Activated B cell treated with CpG ODN at 0.5 μM for 24 hours (primary cell): ENCODE data around the gene CADM4. TPM values are rescaled to one million over a fixed set of nuclear protein-coding genes. Genes with fewer than 3 reads are reported as not detected.
A peak's percentile ranks its signal among the peaks of the same experiment; 100 is the strongest.
"Not testable (repeated sequence)": the region's sequence is repeated elsewhere in the genome, so short reads cannot be mapped to it uniquely, and the experiment has no call there.

Experiments used
- ATAC-seq: fragments of 200-7000 bp; cut with Tn5 transposase; one replicate; pipeline ENCODE4 v1.10.0; 2021; ENCODE audit warnings: low read depth, mild to moderate bottlenecking, moderate library complexity
- CTCF ChIA-PET: fragments of 350-600 bp; sonication (Branson Sonifier 250); formaldehyde crosslinking; loops from one replicate; lab custom pipeline; 2021; ENCODE audit warnings: antibody characterized with exemption; lab: Charles Lee
- POLR2A ChIA-PET: fragments of 350-600 bp; sonication (Branson Sonifier 250); formaldehyde crosslinking; loops from one replicate; lab custom pipeline; 2021; ENCODE audit warnings: antibody characterized with exemption; lab: Charles Lee
- DNase-seq: peaks from one replicate; pipeline ENCODE4 v3.0.0; 2022
- H3K27ac Mint-ChIP-seq: one replicate; pipeline ENCODE4 v1.8.0; 2020; ENCODE audit warnings: mixed read lengths
- H3K27me3 Mint-ChIP-seq: one replicate; pipeline ENCODE4 v1.8.0; 2021; ENCODE audit warnings: mixed read lengths
- H3K36me3 Mint-ChIP-seq: one replicate; pipeline ENCODE4 v1.8.0; 2021; ENCODE audit warnings: low read depth, mixed read lengths
- H3K4me1 Mint-ChIP-seq: one replicate; pipeline ENCODE4 v1.8.0; 2021; ENCODE audit warnings: mixed read lengths
- H3K4me3 Mint-ChIP-seq: one replicate; pipeline ENCODE4 v1.8.0; 2020; ENCODE audit warnings: mild to moderate bottlenecking, mixed read lengths
- H3K9me3 Mint-ChIP-seq: one replicate; pipeline ENCODE4 v1.8.0; 2020; ENCODE audit warnings: mixed read lengths
- intact Hi-C: fragments of 100-400 bp; cut with micrococcal nuclease; formaldehyde crosslinking; loops from one replicate; pipeline ENCODE4 v1.15.1; 2024
- total RNA-seq: library from RNA; stranded (reverse); gene quantifications from 2 replicates; pipeline ENCODE4 v1.2.3, GENCODE V29; 2022
- TF ChIP-seq, protein P1 (sequence below): fragments of 200-600 bp; IDR thresholded peaks from one replicate; pipeline ENCODE4 v1.8.0; 2022; ENCODE audit warnings: antibody characterized with exemption, mild to moderate bottlenecking

CADM4 gene
- total RNA-seq, 1 donor from 2014 or later: not detected

DNA sequence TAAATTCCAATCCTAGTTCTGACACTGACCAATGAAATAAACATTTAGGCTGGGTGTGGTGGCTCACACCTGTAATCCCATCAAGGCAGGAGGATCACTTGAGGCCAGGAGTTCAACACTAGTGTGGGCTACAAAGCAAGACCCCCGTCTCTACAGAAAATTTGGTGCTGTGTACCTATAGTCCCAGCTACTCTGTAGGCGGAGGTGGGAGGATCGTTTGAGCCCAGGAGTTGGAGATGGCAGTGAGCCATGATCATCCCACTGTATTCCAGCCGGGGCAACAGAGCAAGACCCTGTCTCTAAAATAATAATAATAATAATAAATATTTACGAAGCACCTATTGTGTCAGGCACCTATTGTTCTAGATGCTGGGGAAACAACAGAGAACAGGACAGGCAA, 50.4 kb downstream of the CADM4 start:
- TF ChIP-seq, protein P1, sequence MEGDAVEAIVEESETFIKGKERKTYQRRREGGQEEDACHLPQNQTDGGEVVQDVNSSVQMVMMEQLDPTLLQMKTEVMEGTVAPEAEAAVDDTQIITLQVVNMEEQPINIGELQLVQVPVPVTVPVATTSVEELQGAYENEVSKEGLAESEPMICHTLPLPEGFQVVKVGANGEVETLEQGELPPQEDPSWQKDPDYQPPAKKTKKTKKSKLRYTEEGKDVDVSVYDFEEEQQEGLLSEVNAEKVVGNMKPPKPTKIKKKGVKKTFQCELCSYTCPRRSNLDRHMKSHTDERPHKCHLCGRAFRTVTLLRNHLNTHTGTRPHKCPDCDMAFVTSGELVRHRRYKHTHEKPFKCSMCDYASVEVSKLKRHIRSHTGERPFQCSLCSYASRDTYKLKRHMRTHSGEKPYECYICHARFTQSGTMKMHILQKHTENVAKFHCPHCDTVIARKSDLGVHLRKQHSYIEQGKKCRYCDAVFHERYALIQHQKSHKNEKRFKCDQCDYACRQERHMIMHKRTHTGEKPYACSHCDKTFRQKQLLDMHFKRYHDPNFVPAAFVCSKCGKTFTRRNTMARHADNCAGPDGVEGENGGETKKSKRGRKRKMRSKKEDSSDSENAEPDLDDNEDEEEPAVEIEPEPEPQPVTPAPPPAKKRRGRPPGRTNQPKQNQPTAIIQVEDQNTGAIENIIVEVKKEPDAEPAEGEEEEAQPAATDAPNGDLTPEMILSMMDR: no peak
- H3K27ac Mint-ChIP-seq: peak overlapping the region; percentile 84
- DNase-seq (no peak), ATAC-seq (no peak)
- H3K4me1 Mint-ChIP-seq: peaks cover 50% of the 10 kb centered on the region
- no peak overlapping the region for H3K4me3 Mint-ChIP-seq
- H3K9me3 Mint-ChIP-seq: no peaks in the 10 kb centered on the region
- H3K36me3 Mint-ChIP-seq: peaks cover 26% of the 10 kb centered on the region
- no peaks in the 10 kb centered on the region for H3K27me3 Mint-ChIP-seq
- intact Hi-C loops: no loop called here
- CTCF ChIA-PET: interaction anchor here (0.6 to 1.4 kb wide), 3 partner anchors 9 to 36 kb away, joined by 3 to 4 read pairs (median 4); no protein-coding TSS in a partner anchor
- POLR2A ChIA-PET: interaction anchor here (0.5 to 1.1 kb wide), 2 partner anchors 85 to 1973 kb away, joined by 3 to 4 read pairs; no protein-coding TSS in a partner anchor

DNA sequence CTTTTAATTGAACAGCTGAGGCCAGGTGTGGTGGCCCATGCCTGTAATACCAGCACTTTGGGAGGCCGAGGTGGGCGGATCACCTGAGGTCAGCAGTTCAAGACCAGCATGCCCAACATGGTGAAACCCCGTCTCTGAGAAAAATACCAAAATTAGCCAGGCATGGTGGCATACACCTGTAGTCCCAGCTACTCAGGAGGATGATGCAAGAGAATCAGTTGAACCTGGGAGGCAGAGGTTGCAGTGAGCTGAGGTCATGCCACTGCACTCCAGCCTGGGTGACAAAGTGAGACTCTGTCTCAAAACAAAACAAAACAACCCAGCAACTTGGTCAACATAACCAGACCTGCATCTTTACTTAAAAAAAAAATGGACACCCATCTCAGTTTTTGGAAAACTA, 52.6 kb downstream of the CADM4 start:
- Mint-ChIP-seq H3K4me1 (peaks cover 61% of the 10 kb centered on the region), H3K36me3 (peaks cover 11% of the 10 kb centered on the region)
- ATAC-seq: not testable (repeated sequence)

DNA sequence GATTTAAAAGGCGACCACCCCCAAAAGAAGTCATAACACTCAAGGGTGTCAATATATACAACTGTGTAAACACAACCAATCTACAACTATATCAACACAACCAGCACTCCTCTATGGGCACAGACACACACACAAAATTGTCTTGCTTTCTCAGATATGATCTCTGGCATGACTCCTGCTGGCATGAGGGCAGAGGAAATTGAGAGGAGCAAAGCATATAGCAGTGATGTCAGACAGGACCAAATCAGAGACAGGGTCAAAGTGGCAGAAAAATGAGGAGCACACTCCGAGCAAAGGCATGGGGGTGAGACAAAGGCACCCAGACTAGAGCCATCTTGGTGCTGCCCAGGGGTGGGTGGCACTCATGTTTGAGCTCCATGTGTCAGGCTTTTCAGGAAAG, 53.3 kb downstream of the CADM4 start:
- intact Hi-C loops: no loop called here
- TF ChIP-seq, protein P1: no peak
- POLR2A ChIA-PET: no interaction called here
- peaks cover 10% of the 10 kb centered on the region for H3K36me3 Mint-ChIP-seq
- H3K9me3 Mint-ChIP-seq: no peaks in the 10 kb centered on the region
- no peaks in the 10 kb centered on the region for H3K27me3 Mint-ChIP-seq
- H3K4me3 Mint-ChIP-seq: no peak overlapping the region
- ATAC-seq (no peak), DNase-seq (no peak)
- H3K27ac Mint-ChIP-seq: no peak overlapping the region
- peaks cover 67% of the 10 kb centered on the region for H3K4me1 Mint-ChIP-seq
- CTCF ChIA-PET: no interaction called here

More for the DNA sequence above, 52.6 kb downstream of the CADM4 start:
- H3K9me3 Mint-ChIP-seq, H3K27me3 Mint-ChIP-seq, intact Hi-C loops, H3K4me3 Mint-ChIP-seq, POLR2A ChIA-PET, H3K27ac Mint-ChIP-seq, CTCF ChIA-PET, DNase-seq: not testable (repeated sequence)

DNA sequence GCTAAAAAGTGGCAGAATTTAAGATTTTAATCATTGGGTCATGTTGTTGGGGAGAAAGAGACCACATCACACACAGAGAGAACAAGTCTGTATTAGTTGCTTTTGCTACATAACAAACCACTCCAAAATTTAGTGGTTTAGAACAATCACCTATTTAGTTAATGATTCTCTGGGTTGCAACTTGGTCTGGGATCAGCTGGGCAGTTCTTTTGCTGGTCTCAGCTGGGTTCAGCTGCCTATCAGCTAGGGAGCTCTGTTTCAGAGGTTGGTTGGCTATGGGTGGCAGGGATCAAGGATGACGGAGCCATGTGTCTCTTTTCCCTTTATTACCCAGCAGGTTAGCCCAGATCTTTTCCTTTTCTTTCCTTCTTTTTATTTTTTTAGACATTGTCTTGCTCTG, 55.2 kb downstream of the CADM4 start:
- Mint-ChIP-seq H3K27ac (peak overlapping the region; percentile 79), H3K4me1 (peaks cover 61% of the 10 kb centered on the region), H3K9me3 (no peaks in the 10 kb centered on the region), H3K27me3 (no peaks in the 10 kb centered on the region), H3K36me3 (peaks cover 2% of the 10 kb centered on the region), H3K4me3 (peak overlapping the region; percentile 9)
- CTCF ChIA-PET: interaction anchor here (0.9 to 2.2 kb wide), 3 partner anchors 10 to 65 kb away, joined by 3 to 17 read pairs (median 3); no protein-coding TSS in a partner anchor
- DNase-seq (no peak), ATAC-seq (no peak)
- intact Hi-C loops: no loop called here
- TF ChIP-seq, protein P1: no peak
- POLR2A ChIA-PET: interaction anchor here (1.1 to 1.7 kb wide), 4 partner anchors 10 to 82 kb away, joined by 3 to 6 read pairs (median 4); partner anchors contain the start of genes IRGQ and ZNF575

DNA sequence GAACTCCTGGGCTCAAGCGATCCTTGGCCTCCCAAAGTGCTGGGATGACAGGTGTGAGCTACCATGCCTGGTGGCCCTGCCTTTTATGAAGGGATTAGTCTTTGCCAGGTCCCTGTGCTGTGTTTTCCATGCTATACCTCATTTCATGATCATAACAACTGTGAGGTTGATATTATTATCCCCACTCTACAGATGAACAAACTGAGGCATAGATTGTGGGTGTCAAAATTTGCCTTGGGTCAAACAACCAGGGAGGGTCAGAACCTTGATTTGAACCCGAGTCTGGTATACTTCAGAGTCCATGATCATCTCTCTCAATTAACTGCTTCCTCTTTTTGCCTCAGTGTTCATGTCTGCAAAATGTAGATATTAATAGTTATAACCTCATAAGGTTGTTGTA, 57.2 kb downstream of the CADM4 start:
- H3K4me3 Mint-ChIP-seq: no peak overlapping the region
- no peak for DNase-seq
- peaks cover 58% of the 10 kb centered on the region for H3K4me1 Mint-ChIP-seq
- peak overlapping the region; percentile 30 for H3K27ac Mint-ChIP-seq
- no peaks in the 10 kb centered on the region for H3K9me3 Mint-ChIP-seq
- ChIA-PET POLR2A (no interaction called here), CTCF (interaction anchor here (1.2 kb wide), 1 partner anchor 12 kb away, joined by 4 read pairs; no protein-coding TSS in a partner anchor)
- intact Hi-C loops: no loop called here
- TF ChIP-seq, protein P1: no peak
- H3K36me3 Mint-ChIP-seq: no peaks in the 10 kb centered on the region
- no peak for ATAC-seq
- no peaks in the 10 kb centered on the region for H3K27me3 Mint-ChIP-seq
